Left hindlimb (tissue), 1 donor: ENCODE data around the gene NLRP6.
"Not testable (repeated sequence)": the region's sequence is repeated elsewhere in the genome, so short reads cannot be mapped to it uniquely, and the experiment has no call there.

Experiments used
- DNase-seq: peaks from one replicate; pipeline ENCODE4 v3.0.0-alpha.2; 2018

The NLRP6 gene

GRCh38 chr11:256952-257737, 21.1 kb upstream of the NLRP6 start:
- DNase-seq = no peak

DNA sequence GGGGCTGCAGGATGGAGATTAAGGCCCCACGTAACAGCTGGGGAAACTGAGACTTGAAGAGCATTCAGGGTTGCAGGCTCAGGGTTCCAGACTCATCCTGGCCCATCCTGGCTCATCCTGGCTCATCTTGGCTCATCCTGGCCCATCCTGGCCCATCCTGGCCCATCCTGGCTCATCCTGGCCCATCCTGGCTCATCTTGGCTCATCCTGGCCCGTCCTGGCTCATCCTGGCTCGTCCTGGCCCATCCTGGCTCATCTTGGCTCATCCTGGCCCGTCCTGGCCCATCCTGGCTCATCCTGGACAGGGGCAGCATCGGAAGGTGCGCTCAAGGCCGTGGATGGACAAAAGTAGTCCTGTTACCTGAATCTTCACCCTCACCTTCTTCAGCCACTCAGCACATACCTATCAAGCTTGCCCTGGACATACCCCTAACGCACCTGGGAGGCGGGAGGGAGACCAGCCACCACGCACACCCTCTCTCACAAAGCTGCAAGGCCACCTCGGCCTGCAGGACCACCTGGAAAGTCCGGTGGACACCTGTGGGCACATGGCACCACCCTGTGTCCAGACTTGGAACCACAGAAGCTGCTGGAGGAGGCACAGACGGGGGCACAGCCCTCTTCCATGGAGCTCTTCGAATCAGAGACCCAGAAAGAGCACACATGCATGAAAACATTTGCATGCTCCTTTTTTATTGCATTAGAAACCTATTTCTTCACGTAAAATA, 20.3 kb upstream of the NLRP6 start:
- DNase-seq = no peak

DNA sequence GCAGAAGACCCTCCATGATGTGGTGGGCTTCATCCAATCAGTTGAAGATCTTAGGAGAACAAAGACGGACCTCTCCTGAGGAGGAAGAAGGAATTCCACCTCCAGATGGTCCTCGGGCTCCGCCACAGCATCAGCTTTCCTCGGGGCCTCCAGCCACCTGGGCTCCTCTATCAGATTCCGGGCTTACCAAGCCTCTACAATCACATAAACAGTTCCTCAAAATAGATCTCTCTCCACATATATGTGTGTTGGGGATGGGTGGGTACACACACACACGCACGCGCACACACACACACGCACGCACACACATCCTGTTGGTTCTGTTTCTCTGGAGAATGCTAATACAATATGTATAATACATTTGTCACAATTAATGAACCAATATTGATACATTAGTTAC, 18.8 kb upstream of the NLRP6 start:
- DNase-seq = no peak

- no peak for DNase-seq
Measured at GRCh38 chr11:261624-262023, 16.6 kb upstream of the NLRP6 start.

DNA sequence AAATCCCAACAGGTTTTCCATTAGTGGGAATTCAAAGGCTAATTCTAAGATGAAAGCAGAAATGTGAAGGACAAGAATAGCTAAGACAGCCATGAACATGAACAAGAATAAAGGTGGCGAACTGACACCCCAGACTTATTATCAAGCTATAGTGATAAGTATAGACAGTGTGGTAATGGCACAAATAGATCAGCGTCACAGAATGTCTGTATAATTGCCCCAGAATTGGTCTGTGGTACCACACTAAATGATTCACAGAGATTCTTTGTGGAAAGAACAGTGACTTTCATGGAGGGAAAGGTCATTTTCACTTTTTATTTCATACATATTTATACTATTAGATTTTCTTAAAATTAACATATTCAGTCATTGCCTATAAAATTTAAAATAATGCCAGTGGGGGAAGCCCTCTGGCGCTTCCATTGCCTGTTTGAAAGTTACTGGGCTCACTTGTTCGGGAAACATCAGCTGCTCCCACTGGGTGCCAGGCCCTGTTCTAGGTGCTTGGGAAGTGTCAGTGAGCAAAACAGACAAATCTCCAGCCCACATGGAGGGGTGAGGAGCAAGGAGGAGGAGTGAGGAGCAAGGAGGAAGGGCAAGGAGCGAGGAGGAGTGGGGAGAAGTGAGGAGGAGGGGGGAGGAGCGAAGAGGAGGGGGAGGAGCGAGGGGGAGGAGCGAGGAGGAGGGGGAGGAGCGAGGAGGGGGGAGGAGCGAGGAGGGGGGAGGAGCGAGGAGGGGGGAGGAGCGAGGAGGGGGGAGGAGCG, 11.3 kb upstream of the NLRP6 start:
- no peak for DNase-seq

DNA sequence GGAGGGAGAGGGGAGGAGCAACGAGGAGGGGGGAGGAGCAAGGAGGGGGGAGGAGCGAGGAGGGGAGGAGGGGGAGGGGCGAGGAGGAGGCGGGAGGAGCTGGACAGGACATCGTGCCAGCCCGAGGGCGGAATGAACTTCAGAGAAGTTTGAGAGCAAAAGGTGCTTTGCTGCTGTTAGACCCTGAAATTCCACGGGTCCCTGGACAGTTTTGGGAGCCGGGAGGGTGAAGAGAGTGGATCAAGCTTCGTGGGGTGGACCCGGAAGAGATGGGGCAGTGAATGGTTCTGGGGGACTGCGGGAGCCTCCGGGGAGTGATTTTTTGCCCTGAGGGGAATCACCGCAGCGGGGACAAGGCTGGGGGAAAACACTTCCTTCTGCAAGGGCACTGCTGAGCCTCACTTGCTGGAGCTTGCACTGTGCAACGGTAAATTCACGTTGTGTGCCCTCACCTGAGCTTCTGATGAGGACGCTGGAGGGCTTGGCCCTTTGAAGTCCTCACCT, 10.7 kb upstream of the NLRP6 start:
- no peak for DNase-seq

GRCh38 chr11:268716-269145, 9.5 kb upstream of the NLRP6 start:
- DNase-seq = not testable (repeated sequence)

DNA sequence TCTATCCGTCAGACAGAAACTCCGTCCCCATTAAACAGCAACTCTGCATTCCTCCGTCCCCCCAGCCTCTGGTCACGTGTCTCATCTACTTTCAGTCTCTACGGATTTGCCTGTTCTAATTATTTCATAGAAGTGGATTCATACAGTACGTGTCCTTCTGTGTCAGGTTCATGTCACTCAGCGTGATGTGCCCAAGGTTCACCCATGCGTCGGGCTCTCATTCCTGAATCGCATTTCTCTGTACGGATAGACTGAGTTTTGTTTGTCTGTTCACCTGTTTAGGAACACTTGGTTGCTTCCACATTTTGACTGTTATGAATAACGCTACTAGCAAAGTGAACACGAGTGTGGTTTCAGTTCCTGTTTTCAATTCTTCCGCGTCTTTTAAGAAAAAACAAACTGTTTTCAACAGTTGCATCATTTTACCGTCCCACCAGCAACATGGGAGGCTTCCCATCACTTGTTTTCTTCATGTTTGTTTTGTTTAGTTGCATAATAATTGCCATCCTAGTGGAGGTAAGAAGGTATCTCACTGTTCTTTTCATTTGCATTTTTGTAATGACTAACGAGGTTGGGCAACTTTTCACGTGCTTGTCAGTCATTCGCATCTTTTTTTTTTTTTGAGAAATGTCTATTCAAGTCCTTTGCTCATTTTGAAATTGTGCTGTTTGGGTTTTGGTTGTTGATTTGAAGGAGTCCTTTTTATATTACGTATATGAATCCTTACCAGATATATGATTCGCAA, 8.9 kb upstream of the NLRP6 start:
- no peak for DNase-seq

GRCh38 chr11:270451-271318, 7.5 kb upstream of the NLRP6 start:
- DNase-seq = no peak

DNA sequence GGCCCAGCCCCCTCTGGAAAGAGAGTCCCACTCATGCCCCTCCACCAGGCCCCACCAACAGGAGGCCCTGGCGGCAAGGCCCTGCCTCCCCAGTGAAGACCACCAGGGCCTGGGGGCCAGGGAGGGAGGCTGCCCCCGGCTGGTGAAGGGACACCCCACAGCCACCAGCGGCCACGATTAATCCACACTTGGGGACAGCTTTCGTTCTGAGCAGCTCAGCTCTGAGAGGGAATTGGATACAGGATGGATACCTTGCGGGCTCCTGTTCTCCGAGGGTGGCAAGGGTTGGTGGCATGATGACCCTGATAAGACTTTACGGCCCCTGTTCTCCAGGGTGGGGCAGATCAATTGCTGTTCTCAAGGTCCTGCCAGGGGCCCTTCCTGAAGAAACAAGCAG, 6.9 kb upstream of the NLRP6 start:
- no peak for DNase-seq

GRCh38 chr11:272195-272930, 5.8 kb upstream of the NLRP6 start:
- no peak for DNase-seq

GRCh38 chr11:272931-273198, 5.3 kb upstream of the NLRP6 start:
- no peak for DNase-seq

DNA sequence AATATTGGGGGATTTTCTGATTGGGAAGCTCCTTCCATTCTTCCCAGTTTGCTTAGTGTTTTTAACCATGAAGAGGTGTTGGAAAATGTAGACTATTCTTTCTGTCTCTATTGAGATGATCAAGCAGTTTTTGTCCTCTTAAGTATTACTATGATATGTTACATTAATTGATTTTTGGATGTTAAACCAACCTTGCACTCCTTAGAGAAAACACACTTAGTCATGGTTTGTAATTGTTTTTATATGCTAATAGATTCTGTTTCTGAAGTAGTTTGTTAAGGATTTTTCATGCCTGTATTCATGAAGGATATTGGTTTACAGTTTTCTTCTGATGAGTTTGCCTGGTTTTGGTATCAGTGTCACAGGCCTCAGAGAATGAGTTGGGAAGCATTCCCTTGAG, 2.0 kb upstream of the NLRP6 start:
- DNase-seq = no peak

DNA sequence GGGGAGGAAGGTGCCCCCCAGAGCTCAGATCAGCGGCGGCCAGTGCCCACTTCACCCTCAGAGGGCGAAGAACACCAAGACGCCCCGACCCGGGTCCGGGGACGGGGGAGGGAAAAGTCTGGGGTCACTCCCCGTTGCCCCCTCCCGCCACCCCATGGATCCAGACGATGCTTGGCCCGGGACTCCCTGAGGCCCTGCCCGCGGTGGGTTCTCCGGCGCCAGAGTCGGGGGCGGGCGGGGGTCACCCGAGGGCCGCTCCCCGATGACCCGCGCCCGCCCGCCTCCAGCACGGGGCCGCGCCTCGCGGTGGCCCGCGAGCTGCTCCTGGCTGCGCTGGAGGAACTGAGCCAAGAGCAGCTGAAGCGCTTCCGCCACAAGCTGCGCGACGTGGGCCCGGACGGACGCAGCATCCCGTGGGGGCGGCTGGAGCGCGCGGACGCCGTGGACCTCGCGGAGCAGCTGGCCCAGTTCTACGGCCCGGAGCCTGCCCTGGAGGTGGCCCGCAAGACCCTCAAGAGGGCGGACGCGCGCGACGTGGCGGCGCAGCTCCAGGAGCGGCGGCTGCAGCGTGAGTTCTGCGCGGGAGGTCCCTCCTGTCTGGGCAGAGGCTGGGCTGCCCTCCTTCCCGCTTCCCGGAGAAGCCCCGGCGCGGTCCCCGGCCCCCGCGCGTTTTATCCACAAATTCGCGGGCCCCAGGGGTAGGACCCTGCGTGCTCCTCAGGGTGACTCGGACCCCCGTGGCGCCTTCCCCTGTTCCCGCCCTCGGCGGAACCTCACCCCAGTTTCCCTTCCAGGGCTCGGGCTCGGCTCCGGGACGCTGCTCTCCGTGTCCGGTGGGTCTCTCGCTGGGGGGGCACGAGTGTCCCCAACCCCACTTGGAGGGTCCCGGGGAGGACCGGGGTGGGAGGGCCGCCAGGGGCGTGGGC, 1.1 kb downstream of the NLRP6 start:
- no peak for DNase-seq

GRCh38 chr11:279966-280705, 1.9 kb downstream of the NLRP6 start:
- DNase-seq = no peak

GRCh38 chr11:280706-281485, 2.7 kb downstream of the NLRP6 start:
- DNase-seq = no peak

DNA sequence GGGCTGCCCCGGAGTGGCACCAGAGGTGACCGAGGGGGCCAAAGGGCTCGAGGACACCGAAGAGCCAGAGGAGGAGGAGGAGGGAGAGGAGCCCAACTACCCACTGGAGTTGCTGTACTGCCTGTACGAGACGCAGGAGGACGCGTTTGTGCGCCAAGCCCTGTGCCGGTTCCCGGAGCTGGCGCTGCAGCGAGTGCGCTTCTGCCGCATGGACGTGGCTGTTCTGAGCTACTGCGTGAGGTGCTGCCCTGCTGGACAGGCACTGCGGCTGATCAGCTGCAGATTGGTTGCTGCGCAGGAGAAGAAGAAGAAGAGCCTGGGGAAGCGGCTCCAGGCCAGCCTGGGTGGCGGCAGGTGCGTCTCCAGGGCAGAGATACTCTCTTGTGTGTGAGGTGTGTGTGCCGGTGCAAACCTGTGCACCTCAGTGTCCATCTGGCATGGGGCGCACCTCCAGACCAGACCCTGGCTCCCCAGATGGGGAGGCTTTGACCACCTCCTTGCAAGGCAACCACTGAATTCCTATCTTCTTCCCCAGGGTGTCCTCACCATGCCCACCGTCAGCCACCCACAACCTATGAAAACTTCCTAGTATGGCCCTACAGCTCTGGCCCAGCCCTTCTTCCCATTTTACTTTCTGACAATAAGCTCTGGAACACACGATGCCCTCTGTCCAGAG, 3.4 kb downstream of the NLRP6 start:
- no peak for DNase-seq

DNA sequence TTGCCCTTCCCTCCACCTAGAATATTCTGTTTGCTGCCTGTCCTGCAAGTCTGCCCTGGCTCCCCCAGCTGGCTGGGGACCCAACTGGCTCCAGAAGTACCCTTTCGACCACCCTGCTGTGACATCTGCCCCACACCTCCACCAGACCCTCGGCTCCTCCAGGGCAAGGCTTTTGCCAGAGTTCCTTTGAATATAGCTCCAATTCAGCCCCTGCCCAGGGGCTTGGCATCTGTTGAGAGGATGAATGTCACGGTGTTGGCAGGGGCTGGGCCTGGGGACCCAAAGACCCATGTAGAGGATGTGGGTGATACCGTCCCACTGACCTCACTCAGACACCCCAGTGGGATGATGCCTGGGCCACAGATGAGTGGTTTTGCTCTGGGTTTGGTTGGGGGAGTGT, 4.0 kb downstream of the NLRP6 start:
- no peak for DNase-seq
